ENCODE measurements around the gene KCNT1. TPM values are rescaled to one million over a fixed set of nuclear protein-coding genes. Genes with fewer than 3 reads are reported as not detected.
A peak's percentile ranks its signal among the peaks of the same experiment; 100 is the strongest.

The KCNT1 gene
- total and polyA plus RNA-seq, 4 donors, result 9.5 to 24.7 (median 16.3) TPM

DNA sequence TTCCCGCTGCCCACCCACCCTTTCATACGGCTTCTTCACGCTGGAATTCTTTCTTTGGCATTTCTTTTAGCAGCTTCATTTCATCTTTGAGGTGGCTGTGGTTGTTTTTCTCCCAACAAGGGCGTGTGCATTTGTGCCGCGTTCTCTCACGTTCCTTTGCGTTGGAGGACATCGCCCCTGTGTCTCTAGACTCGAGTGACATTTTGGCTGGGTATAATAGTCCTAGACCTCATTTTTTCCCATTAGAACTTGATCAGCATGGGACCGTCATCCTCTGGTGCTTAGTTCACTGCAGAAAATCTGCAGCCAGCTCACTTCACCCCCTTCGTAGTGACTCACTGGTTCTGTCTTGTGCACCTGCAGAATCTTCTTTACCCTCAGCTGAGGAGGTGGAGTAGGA is 29.5 kb downstream of the KCNT1 start:
- DNase-seq (ENCODE audit: low read depth in 4 of 6, low spot score in 6 of 6), result no peak
- Histone ChIP-seq H3K9me3 (ENCODE audit: control insufficient read depth, insufficient read depth, low read length) (peaks cover 3% of the 10 kb centered on the region), H3K4me1 (ENCODE audit: control insufficient read depth, insufficient read depth, low read length) (peaks cover 28% of the 10 kb centered on the region), H3K36me3 (ENCODE audit: control insufficient read depth, insufficient read depth, low read length) (no peaks in the 10 kb centered on the region), H3K4me3 (ENCODE audit: low read depth, low read length) (no peak overlapping the region), H3K27me3 (ENCODE audit: control insufficient read depth, insufficient read depth, low read length) (peaks cover 4% of the 10 kb centered on the region), H3K27ac (ENCODE audit: low read depth, low read length) (no peak overlapping the region)
- 94% methylated on average over 11 of the region's 12 CpGs for WGBS (ENCODE audit: insufficient coverage)

DNA sequence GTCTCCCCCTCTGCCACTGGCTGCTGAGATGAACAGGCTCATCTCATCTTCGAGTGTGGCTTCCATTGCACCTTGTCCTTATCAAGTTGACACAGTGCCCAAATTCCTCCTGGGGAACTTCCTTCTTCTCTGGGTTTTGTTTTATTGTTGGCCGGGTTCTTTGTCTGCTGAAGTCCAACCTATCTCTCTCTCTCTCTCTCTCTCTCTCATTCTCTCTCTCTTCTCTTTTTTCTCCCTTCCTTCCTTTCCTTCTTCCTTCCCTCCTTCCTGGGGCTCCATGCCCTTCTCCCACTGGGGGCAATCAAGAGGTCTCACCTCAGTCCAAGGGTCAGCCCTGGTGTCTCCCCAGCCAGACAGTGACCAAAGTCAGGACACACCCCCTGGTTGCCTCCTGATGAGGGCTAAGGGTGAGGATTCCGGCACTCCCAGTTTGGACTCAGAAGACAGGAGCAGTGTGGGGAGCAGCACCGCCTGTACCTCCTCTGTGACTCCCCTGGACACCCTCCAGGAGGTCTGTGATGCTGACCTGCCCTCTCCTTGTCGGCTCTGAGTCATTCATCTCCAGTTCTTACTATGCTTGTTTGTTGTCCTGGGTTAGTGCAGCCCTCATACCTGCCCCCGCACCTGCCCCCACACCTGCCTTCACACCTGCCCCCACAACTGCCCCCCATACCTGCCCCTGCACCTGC is 30.7 kb downstream of the KCNT1 start:
- Histone ChIP-seq H3K9me3 (ENCODE audit: control insufficient read depth, insufficient read depth, low read length) (peaks cover 3% of the 10 kb centered on the region), H3K27me3 (ENCODE audit: control insufficient read depth, insufficient read depth, low read length) (peaks cover 8% of the 10 kb centered on the region), H3K36me3 (ENCODE audit: control insufficient read depth, insufficient read depth, low read length) (no peaks in the 10 kb centered on the region), H3K27ac (ENCODE audit: low read depth, low read length) (no peak overlapping the region), H3K4me1 (ENCODE audit: control insufficient read depth, insufficient read depth, low read length) (peaks cover 35% of the 10 kb centered on the region), H3K4me3 (ENCODE audit: low read depth, low read length) (no peak overlapping the region)
- DNase-seq (ENCODE audit: low read depth in 4 of 6, low spot score in 6 of 6), result no peak
- WGBS (ENCODE audit: insufficient coverage), result 78% methylated on average over 3 of the region's 6 CpGs

DNA sequence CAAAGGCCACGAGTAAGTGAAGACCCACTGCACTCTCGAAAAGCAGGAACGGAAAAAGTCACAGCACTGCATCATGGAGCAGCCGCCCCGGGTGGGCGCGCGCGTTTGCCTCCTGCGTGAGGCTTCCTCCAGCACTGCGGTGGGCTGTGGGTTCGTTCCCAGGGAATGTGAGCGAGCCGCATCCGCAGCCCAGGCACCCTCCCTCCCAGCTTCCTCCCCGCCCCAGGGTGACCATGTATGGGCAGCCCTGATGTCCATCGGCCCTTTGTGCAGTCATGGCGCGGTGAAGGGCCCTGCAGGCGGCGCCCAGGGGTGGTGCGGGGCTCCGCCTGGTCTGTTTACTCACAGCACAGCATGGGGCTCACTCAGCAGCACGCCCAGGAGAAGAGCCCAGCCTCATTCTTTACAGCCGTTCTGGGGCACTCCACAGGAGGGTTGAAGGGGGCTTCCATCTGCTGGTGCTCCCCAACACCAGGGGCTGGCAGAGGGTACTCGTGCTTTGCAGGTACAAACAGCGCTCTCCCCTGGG is 32.7 kb downstream of the KCNT1 start:
- DNase-seq (ENCODE audit: low read depth in 4 of 6, low spot score in 6 of 6), result no peak

DNA sequence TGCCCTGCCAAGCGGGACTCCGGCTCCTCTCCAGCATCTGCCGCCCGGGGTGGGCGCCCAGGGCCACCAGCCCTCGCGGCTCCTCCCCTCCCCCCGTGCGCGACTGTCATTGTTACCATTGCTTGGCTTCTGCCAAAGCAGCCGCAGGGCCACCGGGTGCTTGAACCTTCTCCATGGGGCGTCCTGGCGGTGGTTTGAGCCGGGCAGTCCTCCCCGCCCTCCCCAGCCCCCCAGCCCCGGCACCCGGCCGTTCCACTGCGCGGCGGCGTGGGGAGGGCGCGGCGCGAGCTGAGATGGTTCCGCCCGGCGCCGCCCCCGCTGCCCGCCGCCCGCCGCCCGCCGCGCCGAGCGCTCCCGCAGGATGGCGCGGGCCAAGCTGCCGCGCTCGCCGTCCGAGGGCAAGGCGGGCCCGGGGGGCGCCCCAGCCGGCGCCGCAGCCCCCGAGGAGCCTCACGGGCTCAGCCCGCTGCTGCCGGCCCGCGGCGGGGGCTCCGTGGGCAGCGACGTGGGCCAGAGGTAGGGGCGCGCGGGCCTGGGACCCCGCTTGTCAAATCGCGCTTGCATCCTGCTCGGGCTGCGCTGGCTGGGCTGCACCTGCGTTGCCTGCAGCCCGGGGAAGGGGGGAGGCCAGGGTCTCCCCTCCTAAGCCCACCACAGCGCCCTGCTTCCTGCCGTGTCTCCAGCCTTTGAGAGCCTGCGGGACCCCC is 34.4 kb downstream of the KCNT1 start:
- peaks cover 33% of the 10 kb centered on the region for H3K4me1 ChIP-seq (ENCODE audit: control insufficient read depth, insufficient read depth, low read length)
- H3K27me3 ChIP-seq (ENCODE audit: control insufficient read depth, insufficient read depth, low read length), result peaks cover 4% of the 10 kb centered on the region
- peaks cover 2% of the 10 kb centered on the region for H3K9me3 ChIP-seq (ENCODE audit: control insufficient read depth, insufficient read depth, low read length)
- no peak overlapping the region for H3K4me3 ChIP-seq (ENCODE audit: low read depth, low read length)
- WGBS (ENCODE audit: insufficient coverage), result under 1% methylated on average over 75 of the region's 78 CpGs
- peaks cover 5% of the 10 kb centered on the region for H3K36me3 ChIP-seq (ENCODE audit: control insufficient read depth, insufficient read depth, low read length)
- H3K27ac ChIP-seq (ENCODE audit: low read depth, low read length), result no peak overlapping the region
- DNase-seq (ENCODE audit: low read depth in 4 of 6, low spot score in 6 of 6), result peak in 2 of 6 donors; percentile 26 to 56

More for the DNA sequence above, 32.7 kb downstream of the KCNT1 start:
- Histone ChIP-seq H3K36me3 (ENCODE audit: control insufficient read depth, insufficient read depth, low read length) (no peaks in the 10 kb centered on the region), H3K4me1 (ENCODE audit: control insufficient read depth, insufficient read depth, low read length) (peaks cover 33% of the 10 kb centered on the region), H3K9me3 (ENCODE audit: control insufficient read depth, insufficient read depth, low read length) (peaks cover 3% of the 10 kb centered on the region), H3K27me3 (ENCODE audit: control insufficient read depth, insufficient read depth, low read length) (peaks cover 4% of the 10 kb centered on the region), H3K27ac (ENCODE audit: low read depth, low read length) (no peak overlapping the region), H3K4me3 (ENCODE audit: low read depth, low read length) (no peak overlapping the region)
- WGBS (ENCODE audit: insufficient coverage), result 65% methylated on average over 23 of the region's 27 CpGs

DNA sequence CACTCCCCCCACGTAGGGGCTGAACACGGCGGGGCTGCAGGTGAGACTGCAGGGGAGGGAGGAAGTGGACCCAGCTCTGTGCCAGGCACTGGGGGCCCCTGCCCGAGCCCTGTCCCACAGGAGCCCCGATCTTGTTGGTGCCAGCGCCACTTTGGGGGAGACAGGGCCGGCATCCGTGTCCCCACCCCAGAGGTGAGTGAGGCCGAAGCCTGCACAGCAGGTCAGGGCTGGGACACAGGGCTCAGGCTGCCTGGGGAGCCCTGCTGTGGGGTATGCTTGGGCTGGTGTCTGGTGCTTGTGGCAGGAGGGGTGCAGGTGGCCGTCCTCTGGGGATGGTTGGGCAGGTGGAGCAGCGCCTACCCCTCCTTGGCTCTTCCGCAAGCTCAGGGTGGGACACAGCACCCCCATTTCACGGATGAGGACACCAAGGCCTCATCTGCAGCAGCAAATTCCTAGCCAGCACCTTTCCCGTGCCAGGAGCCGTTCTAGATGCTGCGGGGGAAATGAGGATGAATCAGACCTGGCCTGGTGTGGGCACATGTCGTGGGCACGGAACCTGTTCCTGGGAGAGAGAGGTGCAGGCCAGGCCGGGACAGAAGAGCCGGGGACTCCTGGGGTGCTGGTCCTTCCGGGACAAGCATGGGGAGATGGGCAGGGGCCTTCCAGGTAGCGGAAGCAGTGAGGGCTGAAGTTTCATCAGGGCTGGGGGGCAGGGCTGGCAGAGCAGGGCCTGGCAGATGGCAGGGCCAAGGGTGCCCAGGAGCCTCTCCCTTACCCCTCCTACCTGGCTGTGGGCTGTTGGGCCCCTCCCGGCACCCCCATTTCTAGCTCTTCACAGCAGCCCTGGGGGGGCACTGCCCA is 35.2 kb downstream of the KCNT1 start:
- Histone ChIP-seq H3K36me3 (ENCODE audit: control insufficient read depth, insufficient read depth, low read length) (peaks cover 9% of the 10 kb centered on the region), H3K9me3 (ENCODE audit: control insufficient read depth, insufficient read depth, low read length) (no peaks in the 10 kb centered on the region), H3K4me1 (ENCODE audit: control insufficient read depth, insufficient read depth, low read length) (peaks cover 33% of the 10 kb centered on the region), H3K27ac (ENCODE audit: low read depth, low read length) (no peak overlapping the region), H3K27me3 (ENCODE audit: control insufficient read depth, insufficient read depth, low read length) (peaks cover 4% of the 10 kb centered on the region), H3K4me3 (ENCODE audit: low read depth, low read length) (no peak overlapping the region)
- WGBS (ENCODE audit: insufficient coverage), result 72% methylated on average over 21 of the region's 23 CpGs
- DNase-seq (ENCODE audit: low read depth in 4 of 6, low spot score in 6 of 6), result no peak

DNA sequence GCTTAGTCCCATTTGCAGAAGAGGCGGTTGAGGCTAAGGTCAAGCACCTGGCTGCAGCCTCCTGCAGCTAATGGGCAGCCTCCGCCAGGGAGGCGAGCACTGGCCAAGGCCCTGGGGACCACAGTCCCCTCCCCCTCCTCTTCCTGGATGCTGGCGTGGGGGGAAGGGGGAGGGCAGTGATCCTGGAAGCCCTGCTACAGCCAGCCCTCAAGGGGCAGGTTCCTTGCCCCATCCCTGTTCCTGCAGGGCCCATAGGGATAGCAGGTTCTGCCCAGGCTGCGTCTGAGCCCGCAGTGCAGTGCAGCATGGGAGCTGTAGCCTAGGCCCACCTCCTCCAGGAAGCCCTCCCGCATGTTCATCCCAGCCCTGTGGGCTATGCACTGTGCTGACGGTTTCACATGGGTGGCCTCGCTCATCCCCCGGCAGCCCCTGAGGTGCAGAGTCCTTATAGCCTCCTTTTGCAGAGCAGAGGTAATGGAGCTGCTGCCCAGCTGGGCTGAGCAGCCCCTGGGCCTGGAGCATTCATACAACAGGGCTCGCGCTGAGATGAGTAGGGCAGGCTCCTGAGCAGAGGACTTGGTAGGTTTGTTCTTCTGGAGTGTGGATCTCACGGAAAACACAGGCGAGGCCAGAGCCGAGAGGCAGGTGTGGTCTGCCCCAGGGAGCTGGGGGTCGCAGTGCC is 36.0 kb downstream of the KCNT1 start:
- Histone ChIP-seq H3K4me1 (ENCODE audit: control insufficient read depth, insufficient read depth, low read length) (peaks cover 33% of the 10 kb centered on the region), H3K36me3 (ENCODE audit: control insufficient read depth, insufficient read depth, low read length) (peaks cover 13% of the 10 kb centered on the region), H3K4me3 (ENCODE audit: low read depth, low read length) (no peak overlapping the region), H3K27ac (ENCODE audit: low read depth, low read length) (no peak overlapping the region), H3K9me3 (ENCODE audit: control insufficient read depth, insufficient read depth, low read length) (no peaks in the 10 kb centered on the region), H3K27me3 (ENCODE audit: control insufficient read depth, insufficient read depth, low read length) (peaks cover 4% of the 10 kb centered on the region)
- 73% methylated on average over 14 of the region's 16 CpGs for WGBS (ENCODE audit: insufficient coverage)
- no peak for DNase-seq (ENCODE audit: low read depth in 4 of 6, low spot score in 6 of 6)

DNA sequence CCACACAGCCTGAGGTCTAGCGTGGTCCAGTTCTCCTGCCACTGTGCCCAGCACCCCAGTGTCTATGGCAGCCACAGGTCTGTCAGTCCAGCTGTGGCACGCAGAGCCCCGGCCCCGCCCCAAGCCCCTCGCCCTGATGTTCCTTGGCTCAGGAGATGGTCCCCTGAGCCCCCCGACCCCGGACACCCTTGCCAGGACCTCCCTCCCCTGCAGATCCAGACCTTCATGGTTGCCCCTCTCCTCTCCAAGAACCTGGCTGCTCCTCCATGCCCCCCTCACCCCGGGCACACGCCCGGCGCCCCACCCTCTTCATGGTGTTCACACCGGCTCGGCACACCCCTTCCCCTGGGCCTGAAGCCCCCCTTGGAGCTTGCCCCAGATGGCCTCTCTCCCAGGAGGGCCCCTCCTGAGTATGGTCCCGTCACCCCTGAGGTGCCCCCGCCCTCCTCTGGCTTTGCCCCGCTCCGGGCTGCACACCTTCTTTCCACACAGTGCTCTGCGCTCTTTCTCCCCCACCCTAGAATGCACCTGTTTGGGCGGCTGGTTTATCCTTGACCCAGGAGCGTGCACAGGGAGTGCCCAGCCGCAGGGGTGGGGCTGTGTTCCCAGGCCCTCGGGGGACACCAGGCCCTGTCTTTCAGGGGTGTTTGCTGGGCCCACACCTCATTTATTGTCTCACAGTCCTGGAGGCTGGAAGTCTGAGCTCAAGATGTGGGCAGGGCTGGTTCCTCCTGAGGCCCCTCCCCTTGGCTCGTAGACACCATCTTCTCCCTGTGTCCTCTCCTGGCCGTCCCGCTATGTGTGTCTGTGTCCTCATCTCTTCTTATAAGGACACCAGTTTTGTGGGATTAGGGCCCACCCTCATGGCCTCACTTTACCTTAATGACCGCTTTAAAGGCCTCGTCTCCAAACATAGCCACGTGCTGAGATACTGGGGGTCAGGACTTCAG is 37.6 kb downstream of the KCNT1 start:
- no peak for DNase-seq (ENCODE audit: low read depth in 4 of 6, low spot score in 6 of 6)
- H3K9me3 ChIP-seq (ENCODE audit: control insufficient read depth, insufficient read depth, low read length), result no peaks in the 10 kb centered on the region
- 80% methylated on average over 25 of the region's 28 CpGs for WGBS (ENCODE audit: insufficient coverage)
- H3K36me3 ChIP-seq (ENCODE audit: control insufficient read depth, insufficient read depth, low read length), result peaks cover 25% of the 10 kb centered on the region
- peaks cover 4% of the 10 kb centered on the region for H3K27me3 ChIP-seq (ENCODE audit: control insufficient read depth, insufficient read depth, low read length)
- peaks cover 33% of the 10 kb centered on the region for H3K4me1 ChIP-seq (ENCODE audit: control insufficient read depth, insufficient read depth, low read length)
- no peak overlapping the region for H3K4me3 ChIP-seq (ENCODE audit: low read depth, low read length)
- no peak overlapping the region for H3K27ac ChIP-seq (ENCODE audit: low read depth, low read length)

DNA sequence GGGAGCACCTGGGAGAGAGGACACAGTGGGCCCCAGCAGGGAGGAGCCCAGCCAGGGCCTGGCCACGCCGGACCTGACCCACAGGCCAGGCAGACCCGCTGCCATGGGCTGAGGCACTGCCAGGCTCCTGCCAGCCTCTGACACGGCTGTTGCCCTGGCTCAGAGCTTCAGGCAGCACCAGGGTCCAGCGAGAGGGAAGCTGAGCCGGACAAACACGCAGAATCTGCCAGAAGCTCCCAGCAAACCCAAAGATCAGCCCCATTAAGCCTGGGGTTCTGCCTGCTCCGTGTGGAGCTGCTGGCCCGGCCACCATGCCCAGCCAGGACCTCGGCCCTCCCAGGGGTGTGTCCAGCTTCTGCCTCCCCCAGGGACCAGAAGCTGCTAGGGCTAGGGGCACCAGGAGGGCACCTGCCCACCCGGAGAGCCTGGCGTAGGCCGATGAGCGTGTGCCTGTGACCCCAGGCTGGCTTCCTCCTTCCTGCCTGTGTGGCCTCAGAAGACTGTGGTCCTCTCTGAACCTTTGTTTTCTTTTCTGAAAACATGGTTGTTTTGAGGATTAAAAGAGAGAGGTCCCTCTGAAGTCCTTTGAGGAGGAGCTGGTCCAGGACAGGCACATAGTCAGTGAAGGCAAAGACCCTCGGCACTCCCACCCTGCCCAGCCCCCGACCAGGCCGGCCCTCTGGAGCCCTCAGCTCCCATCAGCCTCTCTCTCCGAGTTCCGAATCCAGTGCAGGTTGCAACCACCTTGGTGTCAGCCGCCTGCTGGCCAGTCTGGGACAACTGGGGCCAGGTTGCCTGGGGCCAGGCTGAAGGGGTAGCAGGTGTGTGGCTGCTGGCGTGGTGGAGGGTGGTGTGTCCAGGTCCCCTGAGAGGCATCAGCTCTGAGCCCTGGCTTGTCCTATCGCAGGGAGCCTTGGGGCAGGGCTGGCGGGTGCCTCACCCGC is 39.6 kb downstream of the KCNT1 start:
- H3K36me3 ChIP-seq (ENCODE audit: control insufficient read depth, insufficient read depth, low read length), result peaks cover 28% of the 10 kb centered on the region
- DNase-seq (ENCODE audit: low read depth in 4 of 6, low spot score in 6 of 6), result no peak
- H3K27ac ChIP-seq (ENCODE audit: low read depth, low read length), result no peak overlapping the region

More for the DNA sequence above, 39.6 kb downstream of the KCNT1 start:
- WGBS (ENCODE audit: insufficient coverage), result 79% methylated on average over 22 of the region's 24 CpGs
- Histone ChIP-seq H3K27me3 (ENCODE audit: control insufficient read depth, insufficient read depth, low read length) (peaks cover 4% of the 10 kb centered on the region), H3K9me3 (ENCODE audit: control insufficient read depth, insufficient read depth, low read length) (no peaks in the 10 kb centered on the region), H3K4me3 (ENCODE audit: low read depth, low read length) (no peak overlapping the region), H3K4me1 (ENCODE audit: control insufficient read depth, insufficient read depth, low read length) (peaks cover 18% of the 10 kb centered on the region)
